PC-9 (cell line): Measurements from ENCODE around the gene ASTN2.

Source experiments
- CTCF ChIP-seq: fragments of 200-600 bp; sonication (generic); conservative IDR thresholded peaks from 2 replicates; pipeline ENCODE4 v1.6.1; 2017; ENCODE audit warnings: mixed run types, antibody characterized with exemption, mild to moderate bottlenecking, moderate library complexity
- EZH2 ChIP-seq: fragments of 200-600 bp; sonication (generic); IDR thresholded peaks from 2 replicates; pipeline ENCODE4 v1.8.0; 2017; ENCODE audit warnings: antibody characterized with exemption, low read depth

GRCh38 chr9:116945817-116946216 is 469.0 kb downstream of the ASTN2 start:
- no peak for TF ChIP-seq CTCF
- no peak for TF ChIP-seq EZH2
